D721Med (cell line): Measurements from ENCODE around the gene TCF7L1.

Source experiments
- DNase-seq: peaks from one replicate; pipeline ENCODE4 v3.0.0; 2011; ENCODE audit warnings: low spot score; ENCODE audit not compliant: insufficient read length
- FAIRE-seq: peaks from 2 replicates; lab custom pipeline; 2011; peaks lifted over from hg19 to GRCh38; lab: Jason Lieb, UNC
- TF ChIP-seq, protein P1 (sequence below): IDR thresholded peaks from 2 replicates; pipeline ENCODE4 v1.5.1; 2012; ENCODE audit warnings: mild to moderate bottlenecking, control low read depth; ENCODE audit not compliant: insufficient read depth; ENCODE audit errors: missing control alignments

The TCF7L1 gene

DNA sequence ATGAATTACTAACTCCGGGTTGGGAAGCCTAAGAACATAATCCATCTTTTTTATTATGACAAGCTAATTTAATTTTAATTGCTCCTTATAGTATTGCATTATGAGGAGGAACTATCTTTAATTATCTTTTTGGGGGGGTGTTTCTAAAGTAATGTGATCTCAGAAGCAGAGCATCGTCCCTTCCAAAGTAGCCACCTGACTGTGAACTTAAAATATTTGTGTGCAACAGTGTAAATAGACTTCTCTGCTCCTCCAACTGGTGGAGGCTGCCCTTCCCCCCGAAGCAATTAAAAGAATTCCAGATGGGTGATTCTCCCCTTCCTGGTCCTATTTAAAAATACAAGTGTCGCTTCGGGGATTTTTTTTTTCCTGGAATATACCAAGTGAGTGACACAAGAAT, 55.7 kb downstream of the TCF7L1 start:
- FAIRE-seq (no peak), DNase-seq (no peak)
- TF ChIP-seq, protein P1, sequence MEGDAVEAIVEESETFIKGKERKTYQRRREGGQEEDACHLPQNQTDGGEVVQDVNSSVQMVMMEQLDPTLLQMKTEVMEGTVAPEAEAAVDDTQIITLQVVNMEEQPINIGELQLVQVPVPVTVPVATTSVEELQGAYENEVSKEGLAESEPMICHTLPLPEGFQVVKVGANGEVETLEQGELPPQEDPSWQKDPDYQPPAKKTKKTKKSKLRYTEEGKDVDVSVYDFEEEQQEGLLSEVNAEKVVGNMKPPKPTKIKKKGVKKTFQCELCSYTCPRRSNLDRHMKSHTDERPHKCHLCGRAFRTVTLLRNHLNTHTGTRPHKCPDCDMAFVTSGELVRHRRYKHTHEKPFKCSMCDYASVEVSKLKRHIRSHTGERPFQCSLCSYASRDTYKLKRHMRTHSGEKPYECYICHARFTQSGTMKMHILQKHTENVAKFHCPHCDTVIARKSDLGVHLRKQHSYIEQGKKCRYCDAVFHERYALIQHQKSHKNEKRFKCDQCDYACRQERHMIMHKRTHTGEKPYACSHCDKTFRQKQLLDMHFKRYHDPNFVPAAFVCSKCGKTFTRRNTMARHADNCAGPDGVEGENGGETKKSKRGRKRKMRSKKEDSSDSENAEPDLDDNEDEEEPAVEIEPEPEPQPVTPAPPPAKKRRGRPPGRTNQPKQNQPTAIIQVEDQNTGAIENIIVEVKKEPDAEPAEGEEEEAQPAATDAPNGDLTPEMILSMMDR: no peak

DNA sequence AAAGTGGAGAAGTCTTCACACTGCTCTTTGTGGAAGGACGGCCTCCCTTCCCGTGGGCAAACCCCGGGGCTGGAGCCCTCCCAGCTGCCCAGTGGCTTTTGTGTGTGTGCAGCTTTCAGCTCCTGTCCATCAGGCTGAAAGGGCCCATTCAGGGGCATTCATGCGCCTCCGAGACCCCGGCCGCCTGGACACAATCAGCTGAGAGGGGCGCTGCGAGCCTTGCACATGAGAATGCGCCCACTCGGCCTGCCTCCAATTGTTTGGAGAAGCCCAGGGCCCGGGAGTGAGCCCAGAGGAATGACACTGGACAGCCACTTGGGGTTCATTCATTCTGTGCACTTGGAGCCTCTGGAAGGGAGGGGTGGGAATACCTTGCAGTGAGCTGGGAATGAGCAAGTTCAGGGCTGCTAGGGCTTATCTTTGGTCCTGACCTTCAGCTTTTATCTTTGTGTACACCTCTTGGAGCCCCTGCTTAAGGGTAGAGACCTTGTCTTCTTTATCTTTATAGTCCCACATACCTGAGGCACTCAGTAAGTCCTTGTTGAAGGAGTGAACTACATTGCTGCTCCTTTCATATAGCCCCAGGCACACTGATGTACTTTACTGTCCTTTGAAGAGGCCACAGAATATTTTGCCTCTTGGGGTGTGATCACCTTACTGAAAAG, 56.5 kb downstream of the TCF7L1 start:
- DNase-seq (no peak), FAIRE-seq (no peak)
- TF ChIP-seq, protein P1: no peak

DNA sequence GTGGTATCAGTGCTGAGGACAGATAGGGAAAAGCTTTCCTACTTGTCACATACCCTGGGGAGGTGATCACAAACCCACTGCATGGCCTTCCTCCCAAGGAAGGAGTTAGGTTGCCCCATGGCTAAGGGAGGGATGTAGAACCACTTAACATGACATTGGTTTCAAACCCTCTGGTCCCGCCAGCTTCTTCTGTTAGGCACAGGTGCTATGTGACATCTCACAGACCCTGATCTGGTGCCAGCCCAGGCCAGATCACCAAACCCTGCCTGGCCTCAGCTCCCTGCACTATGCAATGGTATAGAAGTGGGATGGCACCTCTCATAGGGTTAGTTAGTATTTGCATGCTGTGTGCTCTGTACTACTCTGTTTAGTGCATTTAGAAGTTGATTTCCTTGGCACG, 58.0 kb downstream of the TCF7L1 start:
- DNase-seq (no peak), FAIRE-seq (no peak)
- TF ChIP-seq, protein P1: no peak

DNA sequence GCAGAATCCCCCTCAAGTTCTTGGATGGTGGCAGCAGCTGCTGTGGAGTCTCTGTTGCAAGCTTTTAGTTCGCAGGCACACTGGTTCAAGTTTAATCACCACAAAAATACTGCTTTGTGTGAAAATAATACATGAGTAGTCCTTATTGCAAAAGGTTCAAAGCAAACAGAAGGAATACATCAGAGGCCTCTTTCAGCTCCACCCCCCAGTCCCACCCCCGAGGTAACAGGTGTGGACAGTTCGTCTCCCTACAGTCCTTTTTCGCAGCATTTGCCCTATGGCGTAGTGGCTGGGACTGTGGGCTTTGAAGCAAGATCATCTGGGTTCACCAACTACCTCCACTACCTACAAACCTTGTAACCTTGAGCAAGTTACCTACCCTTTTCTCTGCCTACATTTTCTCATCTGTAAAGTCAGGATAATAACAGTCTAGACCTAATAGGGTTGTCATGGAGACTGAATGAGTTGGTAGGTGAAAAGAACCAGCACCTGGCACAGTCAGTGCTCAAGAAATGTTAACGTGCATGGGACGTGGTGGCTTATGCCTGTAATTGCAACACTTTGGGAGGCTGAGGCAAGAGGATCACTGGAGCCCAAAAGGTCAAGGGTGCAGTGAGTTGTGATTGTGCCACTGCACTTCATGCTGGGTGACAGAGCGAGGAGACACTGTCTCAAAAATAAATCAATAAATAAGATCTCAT, 61.7 kb downstream of the TCF7L1 start:
- TF ChIP-seq, protein P1: no peak
- no peak for DNase-seq
- FAIRE-seq: no peak

DNA sequence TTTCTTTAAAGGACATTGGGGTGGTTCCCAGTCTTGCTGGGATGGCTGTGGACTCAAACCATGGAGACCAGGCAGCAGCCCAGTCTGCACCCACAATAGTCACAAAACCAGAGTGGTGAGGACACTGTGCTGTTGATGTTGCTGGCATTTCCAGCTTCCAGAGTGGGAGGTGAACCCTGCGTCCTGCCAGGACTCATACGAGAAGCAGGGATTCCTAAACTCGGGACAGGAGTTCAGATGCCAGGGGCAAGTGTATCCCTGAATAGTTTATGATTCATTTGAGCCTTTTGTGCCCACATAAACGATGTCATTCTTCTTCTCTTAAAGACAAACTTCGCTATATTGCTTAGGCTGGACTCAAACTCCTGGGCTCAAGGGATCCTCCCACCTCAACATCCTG, 62.8 kb downstream of the TCF7L1 start:
- TF ChIP-seq, protein P1: no peak
- FAIRE-seq (no peak), DNase-seq (no peak)

DNA sequence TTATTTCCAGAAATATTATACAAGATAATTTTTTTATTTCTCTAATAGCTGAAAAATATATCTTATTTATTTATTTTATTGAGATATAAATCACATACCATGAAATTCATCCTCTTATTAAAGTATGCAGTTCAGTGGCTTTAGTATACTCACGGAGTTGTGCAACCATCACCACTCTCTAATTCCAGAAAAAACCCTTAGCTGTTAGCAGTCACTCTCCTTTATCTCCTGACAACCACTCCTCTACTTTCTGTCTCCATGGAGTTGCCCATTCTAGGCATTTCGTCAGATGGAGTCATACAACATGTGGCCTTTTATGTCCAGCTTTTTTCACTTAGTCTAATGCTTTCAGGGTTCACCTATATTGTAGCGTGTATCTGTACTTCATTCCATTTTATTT, 66.5 kb downstream of the TCF7L1 start:
- DNase-seq (no peak), FAIRE-seq (no peak)
- TF ChIP-seq, protein P1: no peak

DNA sequence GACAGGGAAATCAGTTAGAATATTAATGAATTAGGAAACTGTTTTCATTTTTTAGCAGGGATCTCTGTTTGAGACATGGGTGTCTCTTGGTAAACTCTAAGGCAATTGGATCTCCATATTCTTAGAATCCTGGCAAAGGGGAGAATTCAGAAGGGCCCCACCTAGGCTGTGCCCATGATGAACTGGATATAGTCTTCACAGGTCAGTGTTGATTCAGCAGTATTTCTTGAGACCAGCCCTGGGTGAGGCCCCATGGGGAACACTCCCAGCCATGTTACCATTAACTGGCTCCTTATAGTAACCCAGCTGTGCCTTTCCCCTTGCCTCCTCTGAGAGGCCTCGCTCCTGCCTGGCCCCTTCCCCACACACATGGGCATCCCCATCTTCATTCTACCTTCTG, 76.7 kb downstream of the TCF7L1 start:
- FAIRE-seq (no peak), DNase-seq (no peak)
- TF ChIP-seq, protein P1: no peak
